ENCODE measurements around the gene PLEKHM3. TPM values are rescaled to one million over a fixed set of nuclear protein-coding genes. Genes with fewer than 3 reads are reported as not detected.

The PLEKHM3 gene
- total and polyA plus RNA-seq, 2 of the 4 experiments (the other 2 are of a cell fraction): 2.4 to 11.3 TPM

- TF ChIP-seq MAFK (IDR thresholded peaks at IDR 0.05; ENCODE audit: low read depth, low read length) (no peak), RCOR1 (IDR thresholded peaks at IDR 0.05; ENCODE audit: insufficient replicate concordance, low read length) (no peak)
Observed at GRCh38 chr2:207926133-207926988, 99.0 kb downstream of the PLEKHM3 start (continued).

DNA sequence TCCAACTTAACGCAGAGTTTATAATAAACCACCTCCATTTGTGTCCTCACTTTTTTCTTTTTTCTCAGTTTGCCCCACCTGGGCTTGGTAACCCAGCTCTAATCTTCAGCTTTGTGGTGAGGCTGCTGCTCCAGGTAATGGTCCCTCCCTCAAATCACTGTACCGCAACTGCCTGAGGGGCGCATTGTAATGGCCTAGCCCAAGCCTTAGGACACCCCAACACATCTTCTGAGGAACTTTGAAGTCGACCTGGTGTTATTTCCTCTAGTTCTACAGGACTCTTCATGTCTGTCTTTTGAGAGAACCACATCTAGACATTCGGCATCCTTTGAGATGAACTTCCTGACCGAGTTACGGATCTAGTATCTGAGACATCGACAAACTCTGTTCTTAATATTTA is 99.7 kb downstream of the PLEKHM3 start:
- Histone ChIP-seq H3K27me3 (ENCODE audit: control insufficient read depth, insufficient read depth, low read length) (no peaks in the 10 kb centered on the region), H2BK15ac (ENCODE audit: low read depth, low read length) (no peak overlapping the region; the same call in 2 of the 3 replicates), H2BK120ac (ENCODE audit: low read depth, low read length) (no peak overlapping the region; the same call in 1 of the 2 replicates), H4K20me1 (ENCODE audit: insufficient read depth, low read length) (no peaks in the 10 kb centered on the region), H3K14ac (replicated peaks; ENCODE audit: low read depth, low read length) (no peak overlapping the region), H4K5ac (ENCODE audit: low read depth, low read length) (no peak overlapping the region), H2AK5ac (ENCODE audit: low read depth, low read length) (no peak overlapping the region), H2AFZ (replicated peaks; ENCODE audit: low read length, poor library complexity) (no peak overlapping the region), H3K4me1 (ENCODE audit: control insufficient read depth, insufficient read depth, low read length) (peaks cover 7% of the 10 kb centered on the region), H3K9me1 (ENCODE audit: insufficient read depth, low read length) (no peaks in the 10 kb centered on the region; the same call in 1 of the 2 replicates), H3K9ac (ENCODE audit: low read depth, low read length) (no peak overlapping the region), H4K91ac (ENCODE audit: insufficient read depth, low read depth, low read length) (no peak overlapping the region), H2AK9ac (replicated peaks; ENCODE audit: low read depth, low read length, poor library complexity) (no peak overlapping the region), H3K23ac (ENCODE audit: low read depth, low read length) (no peak overlapping the region), H3K4ac (ENCODE audit: low read depth, low read length) (no peak overlapping the region), H4K8ac (ENCODE audit: low read depth in 2 of 2, low read length in 2 of 2) (no peak overlapping the region), H3K36me3 (ENCODE audit: control insufficient read depth, insufficient read depth, low read length) (peaks cover 3% of the 10 kb centered on the region), H3K4me3 (ENCODE audit: insufficient read depth, low read depth, low read length) (no peak overlapping the region), H2BK5ac (ENCODE audit: low read depth, low read length, poor library complexity, severe bottlenecking) (no peak overlapping the region), H2BK20ac (ENCODE audit: low read depth, low read length) (no peak overlapping the region), H3K18ac (ENCODE audit: low read depth, low read length) (no peak overlapping the region), H3K4me2 (ENCODE audit: low read depth, low read length) (no peak overlapping the region), H3K9me3 (ENCODE audit: control insufficient read depth, insufficient read depth, low read length) (no peaks in the 10 kb centered on the region), H3K79me1 (ENCODE audit: low read depth in 1 of 2, low read length in 2 of 2) (no peaks in the 10 kb centered on the region), H3K56ac (ENCODE audit: extremely low read depth, insufficient read depth, low read length) (no peak overlapping the region), H3K27ac (ENCODE audit: insufficient read depth, low read length) (no peak overlapping the region)
- no peak for TF ChIP-seq RAD21 (IDR thresholded peaks at IDR 0.05; ENCODE audit: low read length)
- TF ChIP-seq BHLHE40 (IDR thresholded peaks at IDR 0.05; ENCODE audit: low read depth, low read length): no peak
- ATAC-seq (ENCODE audit: low read depth) (no peak), DNase-seq (no peak)
- in situ Hi-C loops (cut with MboI; ENCODE audit: low sequenced_read_pairs) (no loop called here), intact Hi-C loops (cut with micrococcal nuclease) (no loop called here), dilution Hi-C loops (cut with HindIII; ENCODE audit: low sequenced_read_pairs, unreplicated experiment) (no loop called here)
- ChIA-PET CTCF (interaction anchor here (1.2 kb wide), 1 partner anchor 9 kb away, joined by 3 read pairs; no protein-coding TSS in a partner anchor), POLR2A (ENCODE audit: unreplicated experiment) (no interaction called here)
- no TSS peak for BruUV-seq (replicated peaks)
- WGBS, 2 experiments (ENCODE audit: extremely low coverage in 2 of 2, insufficient read length in 1 of 2): 100% methylated on average over 2 of the region's 8 CpGs; no CpG with 5 or more reads in 1 of the 2 experiments

Data from IMR-90 (cell line).